AG20443 (cell line): ENCODE measurements around the gene GLT8D1.
"Not testable (repeated sequence)": the region's sequence is repeated elsewhere in the genome, so short reads cannot be mapped to it uniquely, and the experiment has no call there.

ENCODE experiments used
- DNase-seq: peaks from one replicate; pipeline ENCODE4 v3.0.0; 2012; ENCODE audit warnings: low spot score, mixed read lengths

Gene GLT8D1

GRCh38 chr3:52705688-52706686 lies at the start of gene GLT8D1, which contains the start of gene SPCS1:
TSS of gene GLT8D1 (minus strand) at chr3:52705791. CDS start at chr3:52700460, 5,331 bp downstream.
TSS of gene SPCS1 (plus strand) at chr3:52706106. CDS start at chr3:52706247, 141 bp downstream.
- DNase-seq, result peak; percentile 96

GRCh38 chr3:52754373-52754772 lies 48.8 kb upstream of the GLT8D1 start:
- no peak for DNase-seq

GRCh38 chr3:52752045-52752660 lies 46.6 kb upstream of the GLT8D1 start:
- no peak for DNase-seq

- DNase-seq, result no peak
Measured at GRCh38 chr3:52743721-52744120, 38.1 kb upstream of the GLT8D1 start.

- peak; percentile 6 for DNase-seq
Measured at GRCh38 chr3:52743152-52743551, 37.6 kb upstream of the GLT8D1 start.

- peak; percentile 62 for DNase-seq
Measured at GRCh38 chr3:52742418-52743041, 36.9 kb upstream of the GLT8D1 start.

- no peak for DNase-seq
Measured at GRCh38 chr3:52739730-52740129, 34.1 kb upstream of the GLT8D1 start.

GRCh38 chr3:52733256-52733891 lies 27.8 kb upstream of the GLT8D1 start:
- no peak for DNase-seq

- DNase-seq, result no peak
Measured at GRCh38 chr3:52731590-52731989, 26.0 kb upstream of the GLT8D1 start.

- DNase-seq, result no peak
Measured at GRCh38 chr3:52730681-52731080, 25.1 kb upstream of the GLT8D1 start.

- DNase-seq, result not testable (repeated sequence)
Measured at GRCh38 chr3:52728753-52729152, 23.2 kb upstream of the GLT8D1 start.

GRCh38 chr3:52724511-52724910 lies 18.9 kb upstream of the GLT8D1 start:
- no peak for DNase-seq

GRCh38 chr3:52723935-52724334 lies 18.3 kb upstream of the GLT8D1 start:
- no peak for DNase-seq

GRCh38 chr3:52722491-52722890 lies 16.9 kb upstream of the GLT8D1 start:
- no peak for DNase-seq

- no peak for DNase-seq
Measured at GRCh38 chr3:52721730-52722008, 16.1 kb upstream of the GLT8D1 start.

- no peak for DNase-seq
Measured at GRCh38 chr3:52721002-52721729, 15.6 kb upstream of the GLT8D1 start.

- DNase-seq, result no peak
Measured at GRCh38 chr3:52719618-52720017, 14.0 kb upstream of the GLT8D1 start.

- DNase-seq, result no peak
Measured at GRCh38 chr3:52715714-52716305, 10.2 kb upstream of the GLT8D1 start.

- peak; percentile 10 for DNase-seq
Measured at GRCh38 chr3:52714335-52715302, 9.0 kb upstream of the GLT8D1 start.
